HG03097 (cell line): ENCODE data around the gene RBBP5.

Source experiments
- ATAC-seq: cut with Tn5 transposase; IDR thresholded peaks from one replicate; pipeline ENCODE4 v1.9.1; 2021; ENCODE audit not compliant: unreplicated experiment, low FRiP score

Gene RBBP5

GRCh38 chr1:205060746-205061145 is 61.0 kb downstream of the RBBP5 start:
- no peak for ATAC-seq

GRCh38 chr1:205059660-205060059 is 62.1 kb downstream of the RBBP5 start:
- no peak for ATAC-seq

- no peak for ATAC-seq
Measured at GRCh38 chr1:205058853-205059252, 62.9 kb downstream of the RBBP5 start.

GRCh38 chr1:205057808-205058575 is 63.8 kb downstream of the RBBP5 start:
- ATAC-seq: no peak

GRCh38 chr1:205056956-205057568 is 64.7 kb downstream of the RBBP5 start:
- ATAC-seq: no peak

- ATAC-seq: no peak
Measured at GRCh38 chr1:205056188-205056611, 65.6 kb downstream of the RBBP5 start.

- ATAC-seq: no peak
Measured at GRCh38 chr1:205054013-205054412, 67.8 kb downstream of the RBBP5 start.

GRCh38 chr1:205053296-205053695 is 68.5 kb downstream of the RBBP5 start:
- ATAC-seq: no peak

GRCh38 chr1:205052690-205053089 is 69.1 kb downstream of the RBBP5 start:
- no peak for ATAC-seq

GRCh38 chr1:205049479-205049878 is 72.3 kb downstream of the RBBP5 start:
- ATAC-seq: no peak

- no peak for ATAC-seq
Measured at GRCh38 chr1:205048382-205048781, 73.4 kb downstream of the RBBP5 start.

- no peak for ATAC-seq
Measured at GRCh38 chr1:205047764-205048231, 74.0 kb downstream of the RBBP5 start.

GRCh38 chr1:205046870-205047269 is 74.9 kb downstream of the RBBP5 start:
- ATAC-seq: no peak

GRCh38 chr1:205045146-205045545 is 76.6 kb downstream of the RBBP5 start:
- no peak for ATAC-seq

- ATAC-seq: no peak
Measured at GRCh38 chr1:205044741-205045140, 77.0 kb downstream of the RBBP5 start.

- no peak for ATAC-seq
Measured at GRCh38 chr1:205043866-205044265, 77.9 kb downstream of the RBBP5 start.

GRCh38 chr1:205042911-205043806 is 78.6 kb downstream of the RBBP5 start, which contains the start of gene CNTN2:
CNTN2 (plus strand) TSS chr1:205043212; CDS start chr1:205053186, 9,974 bp downstream.
- no peak for ATAC-seq

- no peak for ATAC-seq
Measured at GRCh38 chr1:205041998-205042910, 79.5 kb downstream of the RBBP5 start.

- ATAC-seq: no peak
Measured at GRCh38 chr1:205041001-205041715, 80.6 kb downstream of the RBBP5 start.
